Measurements from ENCODE around the gene IL1RAP.

Gene IL1RAP

GRCh38 chr3:190538288-190538687, 24.4 kb downstream of the IL1RAP start:
- no peak for DNase-seq (ENCODE audit: low read depth)
- H3K4me3 ChIP-seq (ENCODE audit: low read depth, low read length): no peak overlapping the region
- TF ChIP-seq MAX (IDR thresholded peaks at IDR 0.05; ENCODE audit: low read depth, low read length) (no peak), CTCF (IDR thresholded peaks at IDR 0.05; ENCODE audit: low read depth, low read length) (no peak), MYC (IDR thresholded peaks at IDR 0.05; ENCODE audit: low read depth, low read length) (no peak), POLR2A (IDR thresholded peaks at IDR 0.05; ENCODE audit: extremely low read depth, insufficient read length) (no peak)

- TF ChIP-seq MAX (IDR thresholded peaks at IDR 0.05; ENCODE audit: low read depth, low read length) (no peak), CTCF (IDR thresholded peaks at IDR 0.05; ENCODE audit: low read depth, low read length) (no peak)
- DNase-seq (ENCODE audit: low read depth): no peak
- H3K4me3 ChIP-seq (ENCODE audit: low read depth, low read length): no peak overlapping the region
These were observed 25.6 kb downstream of the IL1RAP start for GRCh38 chr3:190539526-190539925.

- no peak overlapping the region for H3K4me3 ChIP-seq (ENCODE audit: low read depth, low read length)
- DNase-seq (ENCODE audit: low read depth): no peak
- TF ChIP-seq MAX (IDR thresholded peaks at IDR 0.05; ENCODE audit: low read depth, low read length) (no peak), CTCF (IDR thresholded peaks at IDR 0.05; ENCODE audit: low read depth, low read length) (no peak), POLR2A (IDR thresholded peaks at IDR 0.05; ENCODE audit: extremely low read depth, insufficient read length) (no peak), MYC (IDR thresholded peaks at IDR 0.05; ENCODE audit: low read depth, low read length) (no peak)
These were observed 27.1 kb downstream of the IL1RAP start for GRCh38 chr3:190541008-190541407.

GRCh38 chr3:190541560-190541959, 27.7 kb downstream of the IL1RAP start:
- no peak for DNase-seq (ENCODE audit: low read depth)
- TF ChIP-seq POLR2A (IDR thresholded peaks at IDR 0.05; ENCODE audit: extremely low read depth, insufficient read length): no peak
- TF ChIP-seq MYC (IDR thresholded peaks at IDR 0.05; ENCODE audit: low read depth, low read length): no peak
- no peak for TF ChIP-seq MAX (IDR thresholded peaks at IDR 0.05; ENCODE audit: low read depth, low read length)
- no peak for TF ChIP-seq CTCF (IDR thresholded peaks at IDR 0.05; ENCODE audit: low read depth, low read length)
- H3K4me3 ChIP-seq (ENCODE audit: low read depth, low read length): no peak overlapping the region

GRCh38 chr3:190542846-190543245, 29.0 kb downstream of the IL1RAP start:
- no peak for TF ChIP-seq MYC (IDR thresholded peaks at IDR 0.05; ENCODE audit: low read depth, low read length)
- no peak for TF ChIP-seq CTCF (IDR thresholded peaks at IDR 0.05; ENCODE audit: low read depth, low read length)
- no peak for TF ChIP-seq MAX (IDR thresholded peaks at IDR 0.05; ENCODE audit: low read depth, low read length)
- no peak for TF ChIP-seq POLR2A (IDR thresholded peaks at IDR 0.05; ENCODE audit: extremely low read depth, insufficient read length)
- DNase-seq (ENCODE audit: low read depth): no peak
- H3K4me3 ChIP-seq (ENCODE audit: low read depth, low read length): no peak overlapping the region

- TF ChIP-seq CTCF (IDR thresholded peaks at IDR 0.05; ENCODE audit: low read depth, low read length) (no peak), POLR2A (IDR thresholded peaks at IDR 0.05; ENCODE audit: extremely low read depth, insufficient read length) (no peak)
- no peak for DNase-seq (ENCODE audit: low read depth)
- no peak overlapping the region for H3K4me3 ChIP-seq (ENCODE audit: low read depth, low read length)
These were observed 29.8 kb downstream of the IL1RAP start for GRCh38 chr3:190543671-190544070.
